ENCODE results near the gene RAP1GAP. TPM values are rescaled to one million over a fixed set of nuclear protein-coding genes. Genes with fewer than 3 reads are reported as not detected.

RAP1GAP gene
- total and polyA plus RNA-seq, 9 of the 15 experiments (the other 6 are each of a cell fraction or from before 2014, with no cell fraction given) = 0.29 to 30.2 (median 19.2) TPM

- TF ChIP-seq GTF2F1 (IDR thresholded peaks at IDR 0.05; ENCODE audit: low read depth, low read length) (no peak), RBBP5 (IDR thresholded peaks at IDR 0.05; ENCODE audit: borderline replicate concordance, insufficient read depth, low read length, poor library complexity, severe bottlenecking) (no peak), TCF15 (CRISPR knock-in tag; IDR thresholded peaks at IDR 0.05) (no peak), ZNF175 (CRISPR knock-in tag; IDR thresholded peaks at IDR 0.05; ENCODE audit: low read depth) (peak; percentile 84), CSDE1 (IDR thresholded peaks at IDR 0.05) (no peak), FOSL1 (tag; conservative IDR thresholded peaks at IDR 0.05) (0 out of 2 replicates have a peak, but pooled peaks have one; percentile 40), PHF8 (IDR thresholded peaks at IDR 0.05; ENCODE audit: borderline replicate concordance, low read length) (no peak), STAG1 (CRISPR knock-in tag; IDR thresholded peaks at IDR 0.05; ENCODE audit: borderline replicate concordance) (no peak), MTA3 (IDR thresholded peaks at IDR 0.05; ENCODE audit: borderline replicate concordance) (0 out of 2 replicates have a peak, but pooled peaks have one; percentile 42), SOX6 (IDR thresholded peaks at IDR 0.05) (peak; percentile 60; the same call in 1 of the 2 replicates), NEUROD1 (IDR thresholded peaks at IDR 0.05; ENCODE audit: borderline replicate concordance, low read depth, low read length, partially characterized antibody) (peak; percentile 45), ZNF507 (tag; conservative IDR thresholded peaks at IDR 0.05) (no peak), ZNF431 (CRISPR knock-in tag; IDR thresholded peaks at IDR 0.05) (no peak), RNF2 (IDR thresholded peaks at IDR 0.05) (peak; percentile 49; the same call in 1 of the 2 replicates), STAT5B (CRISPR knock-in tag; IDR thresholded peaks at IDR 0.05) (no peak), PURB (CRISPR knock-in tag; IDR thresholded peaks at IDR 0.05; ENCODE audit: low read depth) (no peak), ZBTB8A (IDR thresholded peaks at IDR 0.05; ENCODE audit: partially characterized antibody) (no peak), MEF2D (tag; conservative IDR thresholded peaks at IDR 0.05; ENCODE audit: low read depth) (0 out of 2 replicates have a peak, but pooled peaks have one; percentile 31), KDM4B (IDR thresholded peaks at IDR 0.05; ENCODE audit: borderline replicate concordance in 2 of 2, low read depth in 1 of 2) (peak in 1 of 2 experiments; percentile 64; a peak in 1 of 4 replicates), TCFL5 (CRISPR knock-in tag; conservative IDR thresholded peaks at IDR 0.05) (no peak), NFE2 (IDR thresholded peaks at IDR 0.05; ENCODE audit: low read depth) (no peak), EP300 (IDR thresholded peaks at IDR 0.05; ENCODE audit: low read length) (peak; percentile 65; the same call in 1 of the 2 replicates), POLR2G (IDR thresholded peaks at IDR 0.05; ENCODE audit: low read depth, low read length) (peak; percentile 11; the same call in 1 of the 2 replicates), ATF3 (IDR thresholded peaks at IDR 0.05) (peak; percentile 65), ATF3 (CRISPR knock-in tag; conservative IDR thresholded peaks at IDR 0.05) (no peak), POLR2B (IDR thresholded peaks at IDR 0.05; ENCODE audit: low read depth, partially characterized antibody) (no peak), CBX5 (IDR thresholded peaks at IDR 0.05; ENCODE audit: borderline replicate concordance, low read depth) (0 out of 2 replicates have a peak, but pooled peaks have one; percentile 17), CHD4 (IDR thresholded peaks at IDR 0.05; ENCODE audit: insufficient read depth, insufficient replicate concordance, low read depth, low read length, poor library complexity, severe bottlenecking) (no peak)
These were observed 55.9 kb downstream of the RAP1GAP start (continued) for GRCh38 chr1:21613072-21613867.

All from K562 (cell line).